Osteoblast (primary cell): ENCODE results near the gene HNMT. TPM values are rescaled to one million over a fixed set of nuclear protein-coding genes. Genes with fewer than 3 reads are reported as not detected.
A peak's percentile ranks its signal among the peaks of the same experiment; 100 is the strongest.

Experiments used
- DNase-seq: peaks from one replicate; pipeline ENCODE4 v3.0.0; 2011; ENCODE audit warnings: low spot score, mixed read lengths; ENCODE audit not compliant: insufficient read length; ENCODE audit errors: missing footprints
- H2AFZ ChIP-seq: 2 replicates; pipeline ENCODE4 v1.6.0; 2011; ENCODE audit warnings: mild to moderate bottlenecking, low read length
- H3K27ac ChIP-seq: 2 replicates; pipeline ENCODE4 v1.5.1; 2011; ENCODE audit warnings: mild to moderate bottlenecking, low read depth, low read length, moderate library complexity
- H3K27me3 ChIP-seq: 2 replicates; pipeline ENCODE4 v1.6.0; 2012; ENCODE audit warnings: mild to moderate bottlenecking, control low read depth, inconsistent platforms, low read length, moderate library complexity; ENCODE audit not compliant: insufficient read depth
- H3K36me3 ChIP-seq: 2 replicates; pipeline ENCODE4 v1.5.1; 2011; ENCODE audit warnings: mild to moderate bottlenecking, low read length, control low read depth, moderate library complexity; ENCODE audit not compliant: insufficient read depth
- H3K4me1 ChIP-seq: 2 replicates; pipeline ENCODE4 v1.5.1; 2011; ENCODE audit warnings: mild to moderate bottlenecking, low read length, control low read depth, moderate library complexity; ENCODE audit not compliant: insufficient read depth
- H3K4me2 ChIP-seq: 2 replicates; pipeline ENCODE4 v1.6.0; 2011; ENCODE audit warnings: mild to moderate bottlenecking, low read length; ENCODE audit not compliant: insufficient read depth
- H3K4me3 ChIP-seq: fragments of 200-600 bp; sonication (generic); 3 replicates; pipeline ENCODE4 v1.5.1; 2012; ENCODE audit warnings: mild to moderate bottlenecking, low read length, inconsistent platforms; ENCODE audit not compliant: insufficient read depth
- H3K79me2 ChIP-seq: 2 replicates; pipeline ENCODE4 v1.6.0; 2012; ENCODE audit warnings: mild to moderate bottlenecking, low read length, control low read depth, inconsistent platforms; ENCODE audit not compliant: insufficient read depth
- H3K9me3 ChIP-seq: 2 replicates; pipeline ENCODE4 v1.5.1; 2011; ENCODE audit warnings: low read depth, low read length, control low read depth
- H4K20me1 ChIP-seq: 2 replicates; pipeline ENCODE4 v1.6.0; 2012; ENCODE audit warnings: mild to moderate bottlenecking, low read length, control low read depth; ENCODE audit not compliant: insufficient read depth
- total RNA-seq: library from RNA; depleted of rRNA; stranded (reverse); fragments of >200 nt; gene quantifications from 2 replicates; pipeline ENCODE4 v1.2.3, GENCODE V29; 2012
- TF ChIP-seq, protein P1 (sequence below): IDR thresholded peaks from 2 replicates; pipeline ENCODE4 v1.5.1; 2011; ENCODE audit warnings: mild to moderate bottlenecking, low read depth, low read length, moderate library complexity; ENCODE audit errors: extremely low read depth

Gene HNMT
- total RNA-seq, 1 donor, result 115 TPM

DNA sequence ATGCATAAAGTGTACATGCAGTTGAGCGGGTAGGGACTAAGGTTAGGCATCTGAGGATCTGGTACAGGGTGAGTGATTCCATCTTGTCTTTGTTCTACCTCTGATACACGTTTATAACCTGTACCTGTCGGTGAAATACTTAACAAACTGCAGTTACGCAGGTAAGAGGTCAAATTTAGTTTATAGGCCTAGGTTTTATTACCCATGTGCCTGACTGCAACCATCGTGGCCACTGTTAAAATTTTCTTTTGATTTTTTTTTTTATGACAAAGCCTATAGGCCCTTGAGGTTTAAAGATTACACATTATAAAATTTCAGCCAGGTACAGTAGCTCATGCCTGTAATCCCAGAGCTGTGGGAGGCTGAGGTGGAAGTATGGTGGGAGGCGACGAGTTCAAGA is 15.4 kb upstream of the HNMT start:
- no peak overlapping the region for H2AFZ ChIP-seq
- peaks cover 6% of the 10 kb centered on the region for H3K4me1 ChIP-seq
- TF ChIP-seq, protein P1, sequence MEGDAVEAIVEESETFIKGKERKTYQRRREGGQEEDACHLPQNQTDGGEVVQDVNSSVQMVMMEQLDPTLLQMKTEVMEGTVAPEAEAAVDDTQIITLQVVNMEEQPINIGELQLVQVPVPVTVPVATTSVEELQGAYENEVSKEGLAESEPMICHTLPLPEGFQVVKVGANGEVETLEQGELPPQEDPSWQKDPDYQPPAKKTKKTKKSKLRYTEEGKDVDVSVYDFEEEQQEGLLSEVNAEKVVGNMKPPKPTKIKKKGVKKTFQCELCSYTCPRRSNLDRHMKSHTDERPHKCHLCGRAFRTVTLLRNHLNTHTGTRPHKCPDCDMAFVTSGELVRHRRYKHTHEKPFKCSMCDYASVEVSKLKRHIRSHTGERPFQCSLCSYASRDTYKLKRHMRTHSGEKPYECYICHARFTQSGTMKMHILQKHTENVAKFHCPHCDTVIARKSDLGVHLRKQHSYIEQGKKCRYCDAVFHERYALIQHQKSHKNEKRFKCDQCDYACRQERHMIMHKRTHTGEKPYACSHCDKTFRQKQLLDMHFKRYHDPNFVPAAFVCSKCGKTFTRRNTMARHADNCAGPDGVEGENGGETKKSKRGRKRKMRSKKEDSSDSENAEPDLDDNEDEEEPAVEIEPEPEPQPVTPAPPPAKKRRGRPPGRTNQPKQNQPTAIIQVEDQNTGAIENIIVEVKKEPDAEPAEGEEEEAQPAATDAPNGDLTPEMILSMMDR, result no peak
- no peaks in the 10 kb centered on the region for H3K9me3 ChIP-seq
- no peak overlapping the region for H3K4me3 ChIP-seq
- no peak for DNase-seq
- no peaks in the 10 kb centered on the region for H4K20me1 ChIP-seq
- no peak overlapping the region for H3K27ac ChIP-seq
- no peaks in the 10 kb centered on the region for H3K36me3 ChIP-seq
- H3K27me3 ChIP-seq, result no peaks in the 10 kb centered on the region
- H3K4me2 ChIP-seq, result no peak overlapping the region
- no peaks in the 10 kb centered on the region for H3K79me2 ChIP-seq

DNA sequence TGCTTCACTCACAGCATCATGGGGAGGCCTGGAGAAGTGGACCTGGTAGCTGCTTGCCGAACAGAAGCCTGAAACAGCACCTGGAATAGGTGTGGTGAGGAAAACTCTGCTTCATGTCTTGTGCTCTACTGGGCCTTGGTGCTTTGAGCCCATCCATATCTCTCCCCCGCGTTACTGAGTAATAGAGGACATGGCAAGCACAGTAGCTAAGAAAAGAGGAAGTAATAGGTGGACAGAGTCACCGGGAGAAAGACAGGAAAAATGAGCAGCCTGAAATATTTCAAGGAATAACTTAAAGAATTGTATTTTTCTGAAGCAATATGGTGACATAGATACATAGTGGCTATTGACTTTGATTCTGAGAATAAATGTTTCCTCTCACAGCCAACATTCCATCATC is 14.0 kb upstream of the HNMT start:
- TF ChIP-seq, protein P1, result no peak

DNA sequence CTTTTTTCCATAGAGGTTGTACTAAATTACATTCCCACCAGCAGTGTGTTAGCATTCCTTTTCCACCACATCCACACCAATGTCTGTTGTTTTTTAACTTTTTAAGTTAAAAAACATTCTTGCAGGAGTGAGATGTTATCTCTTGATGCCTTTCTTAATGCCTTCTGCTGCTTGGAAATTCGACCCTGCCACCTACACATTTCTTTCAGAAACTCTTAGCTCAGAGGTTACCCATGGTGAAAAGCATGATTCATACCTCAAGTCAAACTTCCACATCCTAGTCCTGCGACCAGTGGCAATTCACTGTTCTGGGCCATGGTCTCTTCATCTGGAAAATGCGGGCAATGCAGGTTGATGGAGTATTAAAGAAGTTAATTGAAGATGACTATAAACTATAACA is 12.7 kb upstream of the HNMT start:
- Histone ChIP-seq H3K36me3 (no peaks in the 10 kb centered on the region), H3K4me1 (peaks cover 8% of the 10 kb centered on the region), H3K27me3 (no peaks in the 10 kb centered on the region), H3K79me2 (no peaks in the 10 kb centered on the region), H3K4me2 (no peak overlapping the region), H2AFZ (no peak overlapping the region), H3K27ac (peak overlapping the region; percentile 11), H4K20me1 (no peaks in the 10 kb centered on the region), H3K4me3 (no peak overlapping the region), H3K9me3 (no peaks in the 10 kb centered on the region)
- TF ChIP-seq, protein P1, result no peak
- no peak for DNase-seq

More for the DNA sequence above, 14.0 kb upstream of the HNMT start:
- Histone ChIP-seq H4K20me1 (no peaks in the 10 kb centered on the region), H2AFZ (peak overlapping the region; percentile 25), H3K9me3 (no peaks in the 10 kb centered on the region), H3K4me1 (peaks cover 6% of the 10 kb centered on the region), H3K79me2 (no peaks in the 10 kb centered on the region), H3K27me3 (no peaks in the 10 kb centered on the region), H3K4me3 (no peak overlapping the region), H3K4me2 (no peak overlapping the region), H3K27ac (no peak overlapping the region), H3K36me3 (no peaks in the 10 kb centered on the region)
- no peak for DNase-seq

DNA sequence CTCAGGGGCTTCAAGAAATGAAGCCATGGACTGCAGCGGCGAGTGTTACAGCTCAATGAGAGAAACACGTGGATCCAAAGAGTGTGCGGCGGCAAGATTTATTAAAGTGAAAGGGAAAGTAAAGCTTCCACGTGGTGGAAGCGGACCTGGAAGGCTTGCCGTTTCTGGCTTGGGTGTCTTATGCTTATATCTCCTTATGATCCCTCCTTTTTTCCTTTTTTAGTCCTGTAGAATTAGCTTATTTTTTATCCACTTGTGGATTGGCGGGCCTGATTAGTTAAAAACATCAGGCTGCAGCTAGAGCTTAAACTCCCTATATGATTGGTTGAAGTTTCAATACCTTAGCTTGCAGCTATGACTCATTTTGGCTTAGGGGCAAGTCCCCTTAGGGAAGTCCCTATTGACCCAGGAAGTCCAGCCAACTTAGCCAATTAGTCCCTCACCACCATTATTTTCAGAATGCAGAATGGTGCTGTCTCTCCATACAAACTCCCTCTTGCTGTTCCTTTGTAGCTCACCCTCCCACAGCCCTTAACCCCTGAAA is 11.6 kb upstream of the HNMT start:
- H3K4me2 ChIP-seq, result peak overlapping the region; percentile 68
- DNase-seq, result no peak
- no peaks in the 10 kb centered on the region for H3K27me3 ChIP-seq
- H3K4me1 ChIP-seq, result peaks cover 9% of the 10 kb centered on the region
- no peak overlapping the region for H3K27ac ChIP-seq
- peak overlapping the region; percentile 49 for H2AFZ ChIP-seq
- H4K20me1 ChIP-seq, result no peaks in the 10 kb centered on the region
- no peaks in the 10 kb centered on the region for H3K36me3 ChIP-seq
- H3K9me3 ChIP-seq, result no peaks in the 10 kb centered on the region
- H3K4me3 ChIP-seq, result peak overlapping the region; percentile 21
- no peaks in the 10 kb centered on the region for H3K79me2 ChIP-seq
- TF ChIP-seq, protein P1, result no peak
